Heart right ventricle (tissue), 16 donors: ENCODE results near the gene ATP13A3. TPM values are rescaled to one million over a fixed set of nuclear protein-coding genes. Genes with fewer than 3 reads are reported as not detected.

Experiments
- ATAC-seq, 8 donors: fragments of 200-7000 bp; cut with Tn5 transposase; one replicate each; pipeline ENCODE4 v1.9.1; 2020; ENCODE audit warnings: mild to moderate bottlenecking in 8 of 8, moderate library complexity in 8 of 8, moderate number of reproducible peaks in 1 of 8
- DNase-seq, 2 donors: peaks; one replicate each; pipeline ENCODE4 v3.0.0-alpha.2; 2020
- H3K27ac ChIP-seq, 10 donors: fragments of 200-600 bp; sonication (generic) in 2 of 10; one replicate each; pipeline versions ENCODE4 v1.5.0 to v1.8.0; 2020 to 2022; ENCODE audit warnings: mild to moderate bottlenecking in 3 of 10
- H3K27me3 ChIP-seq, 7 donors: fragments of 200-600 bp; one replicate each; pipeline ENCODE4 v1.8.0; 2021 to 2022; ENCODE audit warnings: mild to moderate bottlenecking in 2 of 7
- H3K36me3 ChIP-seq, 9 donors: fragments of 200-600 bp; sonication (generic) in 1 of 9; one replicate each; pipeline versions ENCODE4 v1.5.0 to v1.8.0; 2020 to 2022; ENCODE audit warnings: mild to moderate bottlenecking in 2 of 9
- H3K4me1 ChIP-seq, 9 donors: fragments of 200-600 bp; sonication (generic) in 1 of 9; one replicate each; pipeline versions ENCODE4 v1.5.0 to v1.8.0; 2020 to 2022; ENCODE audit warnings: mild to moderate bottlenecking in 4 of 9
- H3K4me3 ChIP-seq, 10 donors: fragments of 200-600 bp; sonication (generic) in 2 of 10; one replicate each; pipeline versions ENCODE4 v1.5.0 to v1.8.0; 2020 to 2022; ENCODE audit warnings: mild to moderate bottlenecking in 7 of 10, moderate library complexity in 2 of 10
- H3K9me3 ChIP-seq, 11 donors: fragments of 200-600 bp in 10 of 11; sonication (generic) in 2 of 11; one replicate each; pipeline versions ENCODE4 v1.5.0 to v1.8.0; 2013 to 2022; ENCODE audit warnings: mild to moderate bottlenecking in 2 of 11, control low read depth in 1 of 11, moderate library complexity in 1 of 11
- WGBS, 2 donors: extraction: QIAGEN DNeasy Blood & Tissue Kit; methylation state at CpG; one replicate each; pipeline ENCODE4 v1.1.7; 2013; ENCODE audit warnings: inconsistent platforms in 1 of 2; 5-methylcytosine and 5-hydroxymethylcytosine counted together
- intact Hi-C, 10 donors: fragments of 100-400 bp; cut with DNase I; formaldehyde crosslinking; loops; one replicate each; pipeline versions ENCODE4 v1.11.1 to v1.14.2; 2022
- polyA plus RNA-seq, 2 donors: library from polyadenylated mRNA; stranded (reverse); fragments of 200-250 nt; gene quantifications; one replicate each; pipeline ENCODE4 v1.2.3, GENCODE V29; 2013
- total RNA-seq, 10 donors: library from RNA; stranded (reverse); fragmentation: NEBNext Ultra II Directional in 3 of 10; extraction: Animal tissue kit (Norgen Biotek cat#: 25700) in 3 of 10; gene quantifications; one replicate each; pipeline versions ENCODE4 v1.2.1 to v1.2.4, GENCODE V29; 2021 to 2023
- TF ChIP-seq, protein P1 (sequence below), 9 donors: fragments of 200-600 bp; sonication (generic) in 2 of 9; IDR thresholded peaks; one replicate each; pipeline versions ENCODE4 v1.5.0 to v1.8.0; 2021 to 2022; ENCODE audit warnings: antibody characterized with exemption in 9 of 9, mild to moderate bottlenecking in 5 of 9, moderate library complexity in 1 of 9
- donor health status: Arrhythmogenic right ventricular cardiomyopathy.
- donor health status: ischemic (EF 13 %, LVEDD 7.1; RV severe dilation, severe dysfunction).
- donor health status: healthy with polysubstance abuse.
- donor health status: DM: no; HTN: yes; CAD: no.
- donor health status: DM: no; HTN: no; CAD: no.
- donor health status: ischemic (EF 25% LVEDD 6.9; RV normal size, moderate dysfunction).
- donor health status: ischemic (EF 25% LVEDD 5.7; RV mildly dilated, moderate dysfunction).
- donor health status: healthy.
- donor health status: DM: yes; HTN: yes; CAD: no.
- donor health status: Ischemic cardiomyopathy.
- donor health status: ischemic (EF 35%, LVEDD 5.7; RV mildly dilated, moderate dysfunction).
- donor health status: nonischemic (EF 11% LVEDD 7.7; RV severe dilation, severe dysfunction).
- donor health status: DM: yes; HTN: yes; CAD: no.
- donor health status: PGD.
- donor health status: ischemic (EF 29% LVEDD 5.4; RV normal size, mild dysfunction).
- donor health status: nonischemic (EF 23%, LVEDD 6.1; RV moderate dilation, normal function).

Gene ATP13A3
- total and polyA plus RNA-seq, 12 donors = 31.0 to 195 (median 87.8) TPM

GRCh38 chr3:194377708-194378107, 109.1 kb downstream of the ATP13A3 start:
- Histone ChIP-seq H3K4me3 (no peak overlapping the region), H3K27me3 (peaks cover 0 to 46% (median 14%) of the 10 kb centered on the region in 7 donors), H3K36me3 (no peaks in the 10 kb centered on the region), H3K27ac (no peak overlapping the region), H3K4me1 (peaks cover 0 to 3% (median 0%) of the 10 kb centered on the region in 9 donors), H3K9me3 (no peaks in the 10 kb centered on the region)
- TF ChIP-seq, protein P1, sequence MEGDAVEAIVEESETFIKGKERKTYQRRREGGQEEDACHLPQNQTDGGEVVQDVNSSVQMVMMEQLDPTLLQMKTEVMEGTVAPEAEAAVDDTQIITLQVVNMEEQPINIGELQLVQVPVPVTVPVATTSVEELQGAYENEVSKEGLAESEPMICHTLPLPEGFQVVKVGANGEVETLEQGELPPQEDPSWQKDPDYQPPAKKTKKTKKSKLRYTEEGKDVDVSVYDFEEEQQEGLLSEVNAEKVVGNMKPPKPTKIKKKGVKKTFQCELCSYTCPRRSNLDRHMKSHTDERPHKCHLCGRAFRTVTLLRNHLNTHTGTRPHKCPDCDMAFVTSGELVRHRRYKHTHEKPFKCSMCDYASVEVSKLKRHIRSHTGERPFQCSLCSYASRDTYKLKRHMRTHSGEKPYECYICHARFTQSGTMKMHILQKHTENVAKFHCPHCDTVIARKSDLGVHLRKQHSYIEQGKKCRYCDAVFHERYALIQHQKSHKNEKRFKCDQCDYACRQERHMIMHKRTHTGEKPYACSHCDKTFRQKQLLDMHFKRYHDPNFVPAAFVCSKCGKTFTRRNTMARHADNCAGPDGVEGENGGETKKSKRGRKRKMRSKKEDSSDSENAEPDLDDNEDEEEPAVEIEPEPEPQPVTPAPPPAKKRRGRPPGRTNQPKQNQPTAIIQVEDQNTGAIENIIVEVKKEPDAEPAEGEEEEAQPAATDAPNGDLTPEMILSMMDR (IDR thresholded peaks at IDR 0.05) = no peak
- WGBS, 2 donors = 91 to 97% methylated on average over 1 of the region's 1 CpG
- no peak for ATAC-seq
- intact Hi-C loops = no loop called here
- DNase-seq = no peak

- no peak for DNase-seq
- no peaks in the 10 kb centered on the region for H3K9me3 ChIP-seq
- H3K36me3 ChIP-seq = no peaks in the 10 kb centered on the region
- H3K27me3 ChIP-seq = peaks cover 0 to 55% (median 17%) of the 10 kb centered on the region in 7 donors
- TF ChIP-seq, protein P1 (IDR thresholded peaks at IDR 0.05) = no peak
- H3K27ac ChIP-seq = no peak overlapping the region
- ATAC-seq = no peak
- H3K4me1 ChIP-seq = peaks cover 0 to 3% (median 0%) of the 10 kb centered on the region in 9 donors
- intact Hi-C loops = no loop called here
- no peak overlapping the region for H3K4me3 ChIP-seq
- WGBS, 2 donors = 82 to 87% methylated on average over 10 of the region's 10 CpGs
These were observed 110.6 kb downstream of the ATP13A3 start for GRCh38 chr3:194376241-194376560.

DNA sequence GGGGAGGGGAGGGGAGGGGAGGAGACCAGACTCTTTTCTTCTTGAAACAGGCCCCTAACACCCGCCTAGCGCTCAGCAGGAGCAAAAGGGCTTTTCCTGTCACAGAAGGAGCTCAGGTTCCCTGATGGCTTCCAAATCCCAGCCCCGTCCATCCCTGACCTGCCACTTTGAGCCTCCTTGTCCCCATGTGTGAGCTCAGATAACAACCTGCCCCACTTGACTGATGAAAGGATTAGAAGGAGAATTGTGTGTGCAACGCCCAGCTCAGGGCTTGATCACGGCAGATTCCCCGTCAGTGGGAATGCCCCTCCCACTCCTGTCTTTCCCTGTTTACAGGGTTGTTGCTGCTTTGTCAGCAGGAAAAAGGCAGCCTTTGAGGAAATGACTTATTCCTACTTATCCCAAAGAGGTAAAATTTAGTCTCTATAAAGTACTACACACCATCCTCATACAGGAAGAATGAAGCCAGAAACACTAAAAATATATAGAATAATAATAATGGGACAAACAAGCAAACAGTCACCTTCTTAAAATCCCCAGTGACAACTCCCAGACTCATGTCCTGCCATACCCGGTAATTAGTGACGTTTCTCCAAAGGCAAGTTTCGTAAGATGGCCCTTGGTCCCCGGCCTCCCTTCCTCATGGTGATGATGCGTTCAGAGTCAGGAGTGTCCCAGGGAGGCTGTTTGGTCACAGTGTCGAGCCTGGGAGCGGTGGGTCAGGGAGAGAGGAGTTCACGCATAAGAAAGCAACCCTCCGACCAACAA, 111.1 kb downstream of the ATP13A3 start:
- WGBS, 2 donors = 52 to 54% methylated on average over 15 of the region's 15 CpGs
- no peak overlapping the region for H3K4me3 ChIP-seq
- intact Hi-C loops = no loop called here
- no peak for DNase-seq
- H3K36me3 ChIP-seq = no peaks in the 10 kb centered on the region
- no peak for ATAC-seq
- H3K27me3 ChIP-seq = peaks cover 0 to 56% (median 18%) of the 10 kb centered on the region in 7 donors
- TF ChIP-seq, protein P1 (IDR thresholded peaks at IDR 0.05) = no peak
- no peaks in the 10 kb centered on the region for H3K9me3 ChIP-seq
- H3K27ac ChIP-seq = no peak overlapping the region
- H3K4me1 ChIP-seq = peaks cover 0 to 3% (median 0%) of the 10 kb centered on the region in 9 donors

DNA sequence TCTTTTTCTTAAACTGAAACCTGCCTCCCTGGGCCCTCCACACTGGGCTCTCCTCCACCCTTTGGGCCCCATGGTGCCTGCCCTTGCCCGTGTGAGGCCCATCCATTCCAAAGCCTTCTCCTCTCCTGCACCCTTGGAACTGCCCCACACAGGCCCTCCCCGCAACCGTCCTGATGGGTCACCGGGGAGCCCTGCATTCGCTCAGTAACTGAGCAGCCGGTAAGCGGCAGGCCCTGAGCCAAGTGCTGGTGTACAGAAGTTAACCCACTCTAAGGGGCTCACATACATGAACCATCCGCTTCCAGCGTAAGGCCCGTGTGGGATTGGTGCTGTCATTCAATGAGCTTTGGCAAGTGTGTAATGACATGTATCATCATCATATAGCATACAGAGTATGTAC, 111.9 kb downstream of the ATP13A3 start:
- intact Hi-C loops = no loop called here
- no peaks in the 10 kb centered on the region for H3K9me3 ChIP-seq
- H3K36me3 ChIP-seq = no peaks in the 10 kb centered on the region
- H3K4me3 ChIP-seq = no peak overlapping the region
- H3K4me1 ChIP-seq = peaks cover 0 to 3% (median 0%) of the 10 kb centered on the region in 9 donors
- H3K27me3 ChIP-seq = peaks cover 0 to 54% (median 22%) of the 10 kb centered on the region in 7 donors
- WGBS, 2 donors = 83 to 87% methylated on average over 10 of the region's 10 CpGs
- TF ChIP-seq, protein P1 (IDR thresholded peaks at IDR 0.05) = no peak
- no peak for ATAC-seq
- no peak for DNase-seq
- H3K27ac ChIP-seq = no peak overlapping the region
